Esophagus squamous epithelium (tissue), 5 donors: ENCODE measurements around the gene DOCK10. TPM values are rescaled to one million over a fixed set of nuclear protein-coding genes. Genes with fewer than 3 reads are reported as not detected.
A peak's percentile ranks its signal among the peaks of the same experiment; 100 is the strongest.

Experiments
- DNase-seq: peaks from one replicate; lab custom pipeline; 2025; lab: John Stamatoyannopoulos, UW
- H3K27ac ChIP-seq, 4 donors: fragments of 200-600 bp; sonication (generic); one replicate each; pipeline ENCODE4 v1.5.1; 2016 to 2019; ENCODE audit warnings: mild to moderate bottlenecking in 1 of 4
- H3K27me3 ChIP-seq, 4 donors: fragments of 200-600 bp; sonication (generic); 1 replicate in 3 of 4; 2 replicates in 1 of 4; pipeline versions ENCODE4 v1.5.1 to v1.6.0; 2017 to 2021; ENCODE audit warnings: antibody characterized with exemption in 1 of 4
- H3K36me3 ChIP-seq, 3 donors: fragments of 200-600 bp; sonication (generic); one replicate each; pipeline ENCODE4 v1.5.1; 2016 to 2019
- H3K4me1 ChIP-seq, 3 donors: fragments of 200-600 bp; sonication (generic); one replicate each; pipeline ENCODE4 v1.5.1; 2017 to 2019
- H3K4me3 ChIP-seq, 4 donors: fragments of 200-600 bp; sonication (generic); 1 replicate in 3 of 4; 2 replicates in 1 of 4; pipeline ENCODE4 v1.5.1; 2016 to 2019; ENCODE audit warnings: mild to moderate bottlenecking in 2 of 4, moderate library complexity in 1 of 4
- H3K9me3 ChIP-seq, 3 donors: fragments of 200-600 bp; sonication (generic); one replicate each; pipeline ENCODE4 v1.5.1; 2016 to 2019
- CTCF ChIP-seq, 6 experiments: fragments of 450-650 bp in 4 of 6; fragments of 200-600 bp in 2 of 6; sonication (generic) in 2 of 6; IDR thresholded peaks; one replicate each; pipeline ENCODE4 v1.5.1; 2016 to 2019; ENCODE audit warnings: antibody characterized with exemption in 6 of 6, mild to moderate bottlenecking in 4 of 6, moderate library complexity in 4 of 6
- POLR2A ChIP-seq, 4 donors: fragments of 450-650 bp; IDR thresholded peaks; one replicate each; pipeline ENCODE4 v1.6.1; 2017; ENCODE audit warnings: antibody characterized with exemption in 4 of 4, mild to moderate bottlenecking in 4 of 4, moderate library complexity in 3 of 4
- WGBS, 2 donors: methylation state at CpG; one replicate each; pipeline ENCODE4 v1.1.5; 2018; 5-methylcytosine and 5-hydroxymethylcytosine counted together
- intact Hi-C: fragments of 100-400 bp; cut with DNase I; formaldehyde crosslinking; loops from one replicate; pipeline ENCODE4 v1.15.0; 2022
- total RNA-seq, 4 donors: library from RNA; depleted of rRNA; stranded (reverse); fragments of >200 nt; gene quantifications; one replicate each; pipeline ENCODE4 v1.1.0, GENCODE V29; 2016
- donor health status: DM: yes; HTN: yes; CAD: no.

The DOCK10 gene
- total RNA-seq, 4 donors from 2014 or later, result 9.2 to 16.6 (median 11.7) TPM

- no peak for TF ChIP-seq POLR2A (IDR thresholded peaks at IDR 0.05)
- peak in 2 of 6 experiments; percentile 13 to 33 for TF ChIP-seq CTCF (IDR thresholded peaks at IDR 0.05)
- peaks cover 0 to 38% (median 0%) of the 10 kb centered on the region in 3 donors for H3K4me1 ChIP-seq
- no peaks in the 10 kb centered on the region for H3K27me3 ChIP-seq
- 73 to 74% methylated on average over 5 of the region's 5 CpGs for WGBS, 2 donors
- no peaks in the 10 kb centered on the region for H3K36me3 ChIP-seq
- no peak for DNase-seq
- H3K4me3 ChIP-seq, result no peak overlapping the region
- no peak overlapping the region for H3K27ac ChIP-seq
- H3K9me3 ChIP-seq, result no peaks in the 10 kb centered on the region
- intact Hi-C loops, result no loop called here
Measured at GRCh38 chr2:225008935-225009334, 33.3 kb downstream of the DOCK10 start.

- no peak overlapping the region for H3K27ac ChIP-seq
- intact Hi-C loops, result no loop called here
- H3K4me1 ChIP-seq, result peaks cover 0 to 38% (median 0%) of the 10 kb centered on the region in 3 donors
- H3K9me3 ChIP-seq, result no peaks in the 10 kb centered on the region
- H3K4me3 ChIP-seq, result no peak overlapping the region
- DNase-seq, result no peak
- H3K36me3 ChIP-seq, result no peaks in the 10 kb centered on the region
- WGBS, 2 donors, result 79 to 91% methylated on average over 3 of the region's 3 CpGs
- no peaks in the 10 kb centered on the region for H3K27me3 ChIP-seq
- TF ChIP-seq CTCF (IDR thresholded peaks at IDR 0.05), result no peak
Measured at GRCh38 chr2:225008179-225008856, 34.0 kb downstream of the DOCK10 start.

- intact Hi-C loops, result no loop called here
- Histone ChIP-seq H3K36me3 (no peaks in the 10 kb centered on the region), H3K27me3 (no peaks in the 10 kb centered on the region), H3K4me1 (peaks cover 0 to 42% (median 2%) of the 10 kb centered on the region in 3 donors), H3K9me3 (no peaks in the 10 kb centered on the region), H3K4me3 (no peak overlapping the region), H3K27ac (no peak overlapping the region)
- DNase-seq, result no peak
- no peak for TF ChIP-seq POLR2A (IDR thresholded peaks at IDR 0.05)
- no peak for TF ChIP-seq CTCF (IDR thresholded peaks at IDR 0.05)
- WGBS, 2 donors, result 52 to 66% methylated on average over 2 of the region's 2 CpGs
Measured at GRCh38 chr2:225006730-225007129, 35.5 kb downstream of the DOCK10 start.

- H3K27ac ChIP-seq, result no peak overlapping the region
- no peaks in the 10 kb centered on the region for H3K27me3 ChIP-seq
- intact Hi-C loops, result no loop called here
- no peaks in the 10 kb centered on the region for H3K9me3 ChIP-seq
- H3K4me1 ChIP-seq, result peaks cover 0 to 23% (median 3%) of the 10 kb centered on the region in 3 donors
- TF ChIP-seq CTCF (IDR thresholded peaks at IDR 0.05) (no peak), POLR2A (IDR thresholded peaks at IDR 0.05) (no peak)
- no peak for DNase-seq
- WGBS, 2 donors, result 27 to 37% methylated on average over 2 of the region's 2 CpGs
- no peak overlapping the region for H3K4me3 ChIP-seq
- no peaks in the 10 kb centered on the region for H3K36me3 ChIP-seq
Measured at GRCh38 chr2:225004597-225004996, 37.7 kb downstream of the DOCK10 start.

GRCh38 chr2:225002656-225003045 is 39.6 kb downstream of the DOCK10 start:
- WGBS, 2 donors, result 55 to 67% methylated on average over 5 of the region's 5 CpGs
- intact Hi-C loops, result no loop called here
- DNase-seq, result no peak
- TF ChIP-seq POLR2A (IDR thresholded peaks at IDR 0.05) (no peak), CTCF (IDR thresholded peaks at IDR 0.05) (no peak)
- no peaks in the 10 kb centered on the region for H3K9me3 ChIP-seq
- H3K27ac ChIP-seq, result no peak overlapping the region
- H3K4me3 ChIP-seq, result no peak overlapping the region
- no peaks in the 10 kb centered on the region for H3K27me3 ChIP-seq
- peaks cover 0 to 20% (median 3%) of the 10 kb centered on the region in 3 donors for H3K4me1 ChIP-seq
- H3K36me3 ChIP-seq, result no peaks in the 10 kb centered on the region
